SK-N-SH (cell line): ENCODE data around the gene TRIM62. TPM values are rescaled to one million over a fixed set of nuclear protein-coding genes. Genes with fewer than 3 reads are reported as not detected.

ENCODE experiments used
- CTCF ChIA-PET: fragments of 300-600, 350-600 bp; formaldehyde crosslinking; extraction: SDS; loops from one replicate; lab custom pipeline; 2021; lab: Yijun Ruan, JAX
- POLR2A ChIA-PET: fragments of 350-600 bp; sonication (Branson Sonifier 250); formaldehyde crosslinking; extraction: SDS; loops from one replicate; lab custom pipeline; 2020; ENCODE audit warnings: antibody characterized with exemption, inconsistent platforms; lab: Yijun Ruan, JAX
- DNase-seq: peaks from one replicate; pipeline ENCODE4 v3.0.0; 2012
- H2AFZ ChIP-seq: fragments of 200-600 bp; sonication (generic); 2 replicates; pipeline ENCODE4 v1.8.1; 2016; ENCODE audit warnings: antibody characterized with exemption, mild to moderate bottlenecking, low read depth
- H3F3A ChIP-seq: fragments of 200-600 bp; sonication (generic); replicated peaks from 2 replicates; pipeline ENCODE3; 2016; ENCODE audit warnings: antibody characterized with exemption, mild to moderate bottlenecking; ENCODE audit not compliant: insufficient read depth
- H3K27ac ChIP-seq, 2 experiments: fragments of 200-500 bp in 1 of 2; fragments of 200-600 bp in 1 of 2; sonication (Bioruptor generic) in 1 of 2; sonication (generic), shearing (Covaris generic) in 1 of 2; 2 replicates each; pipeline versions ENCODE4 v1.5.1 to v1.6.1; 2014 to 2016; ENCODE audit warnings: low read depth in 2 of 2, inconsistent platforms in 1 of 2, low read length in 1 of 2, mild to moderate bottlenecking in 1 of 2, mixed read lengths in 1 of 2
- H3K27me3 ChIP-seq: fragments of 200-600 bp; sonication (generic), shearing (Covaris generic); 2 replicates; pipeline ENCODE4 v1.6.1; 2016; ENCODE audit warnings: mixed run types; ENCODE audit not compliant: insufficient read depth
- H3K36me3 ChIP-seq, 2 experiments: fragments of 200-500 bp in 1 of 2; fragments of 200-600 bp in 1 of 2; sonication (Bioruptor generic) in 1 of 2; sonication (generic) in 1 of 2; replicated peaks in 1 of 2; 2 replicates each; pipeline versions ENCODE3 to v1.5.1; 2014 to 2016; ENCODE audit warnings: low read length in 1 of 2, mild to moderate bottlenecking in 1 of 2; ENCODE audit not compliant: insufficient read depth in 2 of 2, control insufficient read depth in 1 of 2
- H3K4me1 ChIP-seq, 2 experiments: fragments of 200-500 bp in 1 of 2; fragments of 200-600 bp in 1 of 2; sonication (Bioruptor generic) in 1 of 2; sonication (generic), shearing (Covaris generic) in 1 of 2; 2 replicates each; pipeline versions ENCODE4 v1.5.1 to v1.6.1; 2014 to 2016; ENCODE audit warnings: low read depth in 1 of 2, low read length in 1 of 2, mixed run types in 1 of 2; ENCODE audit not compliant: insufficient read depth in 2 of 2, control insufficient read depth in 1 of 2
- H3K4me2 ChIP-seq: fragments of 200-600 bp; sonication (generic), shearing (Covaris generic); 2 replicates; pipeline ENCODE4 v1.6.1; 2017; ENCODE audit warnings: mixed run types
- H3K4me3 ChIP-seq, 2 experiments: fragments of 200-500 bp in 1 of 2; fragments of 200-600 bp in 1 of 2; sonication (Bioruptor generic) in 1 of 2; sonication (generic), shearing (Covaris generic) in 1 of 2; 2 replicates each; pipeline versions ENCODE4 v1.5.1 to v1.8.1; 2014 to 2016; ENCODE audit warnings: low read depth in 2 of 2, inconsistent platforms in 1 of 2, low read length in 1 of 2, mild to moderate bottlenecking in 1 of 2, mixed read lengths in 1 of 2, moderate library complexity in 1 of 2
- H3K79me2 ChIP-seq: fragments of 200-600 bp; sonication (generic); 2 replicates; pipeline ENCODE4 v1.8.1; 2017; ENCODE audit warnings: mild to moderate bottlenecking; ENCODE audit not compliant: insufficient read depth
- H3K9ac ChIP-seq: fragments of 200-600 bp; sonication (generic); 2 replicates; pipeline ENCODE4 v1.6.1; 2017; ENCODE audit warnings: mixed run types
- H3K9me2 ChIP-seq: fragments of 200-600 bp; sonication (generic); 2 replicates; pipeline ENCODE4 v1.6.1; 2017; ENCODE audit warnings: mixed run types
- H3K9me3 ChIP-seq: fragments of 200-600 bp; sonication (generic); 2 replicates; pipeline ENCODE4 v1.6.1; 2017; ENCODE audit warnings: mixed run types, mild to moderate bottlenecking, moderate library complexity
- H4K20me1 ChIP-seq: fragments of 200-600 bp; sonication (generic); 2 replicates; pipeline ENCODE4 v1.6.1; 2017; ENCODE audit warnings: mild to moderate bottlenecking, mixed run types; ENCODE audit not compliant: insufficient read depth
- GATA2 ChIP-seq: sonication (generic); formaldehyde crosslinking; IDR thresholded peaks from 2 replicates; pipeline ENCODE4 v1.5.0; 2020; ENCODE audit warnings: mild to moderate bottlenecking, missing genetic modification reagents
- SIN3A ChIP-seq: IDR thresholded peaks from 2 replicates; pipeline ENCODE4 v1.6.1; 2012; ENCODE audit warnings: low read depth, mild to moderate bottlenecking, low read length, moderate library complexity, borderline replicate concordance
- TCF12 ChIP-seq: IDR thresholded peaks from 2 replicates; pipeline ENCODE4 v1.4.0; 2012
- YY1 ChIP-seq: IDR thresholded peaks from 2 replicates; pipeline ENCODE4 v1.4.0; 2012; ENCODE audit warnings: low read depth, mild to moderate bottlenecking
- WGBS: methylation state at CpG from one replicate; pipeline ENCODE4 v1.1.6; 2017; ENCODE audit warnings: low lambda C conversion rate; 5-methylcytosine and 5-hydroxymethylcytosine counted together
- polyA plus RNA-seq, 3 experiments: library from polyadenylated mRNA; depleted of rRNA; stranded (reverse); fragments of >200 nt; gene quantifications; 2 replicates each; pipeline ENCODE4 v1.2.3, GENCODE V29; 2012
- TF ChIP-seq, protein P1 (sequence below): IDR thresholded peaks from 2 replicates; pipeline ENCODE4 v1.4.0; 2012; ENCODE audit warnings: low read depth, borderline replicate concordance
- TF ChIP-seq, protein P2 (sequence below): fragments of 200-600 bp; sonication (generic); IDR thresholded peaks from 2 replicates; pipeline ENCODE4 v1.6.1; 2017; ENCODE audit warnings: antibody characterized with exemption, mild to moderate bottlenecking, moderate library complexity
- TF ChIP-seq, protein P3 (sequence below): IDR thresholded peaks from 2 replicates; pipeline ENCODE4 v1.4.0; 2012; ENCODE audit warnings: low read depth, borderline replicate concordance
- TF ChIP-seq, protein P4 (sequence below): IDR thresholded peaks from 2 replicates; pipeline ENCODE4; 2012
- TF ChIP-seq, protein P5 (sequence below): fragments of 150-350 bp; IDR thresholded peaks from 2 replicates; pipeline ENCODE4 v1.6.1; 2017; ENCODE audit warnings: antibody characterized with exemption, low read length, low read depth, borderline replicate concordance

The TRIM62 gene
- polyA plus RNA-seq, 1 of the 3 experiments (the other 2 are of a cell fraction) = 4.4 TPM

DNA sequence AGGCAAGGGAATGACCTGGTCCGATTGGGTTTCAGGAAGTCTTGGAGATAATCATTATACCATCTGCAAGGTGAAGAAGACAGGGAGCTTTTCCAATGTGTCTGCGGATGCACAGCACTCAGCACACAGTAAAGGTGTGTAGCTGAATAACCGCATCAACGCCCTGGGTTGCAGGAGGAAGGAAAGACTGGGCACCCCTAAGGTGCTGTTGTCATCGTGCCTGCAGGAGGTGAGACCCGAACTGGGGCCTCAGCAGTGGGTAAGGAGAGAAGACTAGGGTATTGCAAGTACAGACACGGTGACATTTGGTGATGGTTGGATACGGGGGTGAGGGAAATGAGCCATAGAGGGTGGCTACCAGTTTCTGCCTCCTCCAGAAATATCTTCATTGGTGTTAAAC is 1.1 kb upstream of the TRIM62 start:
- no peak overlapping the region for H3K4me2 ChIP-seq
- DNase-seq = no peak
- TF ChIP-seq, protein P1, sequence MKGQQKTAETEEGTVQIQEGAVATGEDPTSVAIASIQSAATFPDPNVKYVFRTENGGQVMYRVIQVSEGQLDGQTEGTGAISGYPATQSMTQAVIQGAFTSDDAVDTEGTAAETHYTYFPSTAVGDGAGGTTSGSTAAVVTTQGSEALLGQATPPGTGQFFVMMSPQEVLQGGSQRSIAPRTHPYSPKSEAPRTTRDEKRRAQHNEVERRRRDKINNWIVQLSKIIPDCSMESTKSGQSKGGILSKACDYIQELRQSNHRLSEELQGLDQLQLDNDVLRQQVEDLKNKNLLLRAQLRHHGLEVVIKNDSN = no peak
- TF ChIP-seq GATA2 (CRISPR knock-in tag) = no peak
- TF ChIP-seq, protein P2, sequence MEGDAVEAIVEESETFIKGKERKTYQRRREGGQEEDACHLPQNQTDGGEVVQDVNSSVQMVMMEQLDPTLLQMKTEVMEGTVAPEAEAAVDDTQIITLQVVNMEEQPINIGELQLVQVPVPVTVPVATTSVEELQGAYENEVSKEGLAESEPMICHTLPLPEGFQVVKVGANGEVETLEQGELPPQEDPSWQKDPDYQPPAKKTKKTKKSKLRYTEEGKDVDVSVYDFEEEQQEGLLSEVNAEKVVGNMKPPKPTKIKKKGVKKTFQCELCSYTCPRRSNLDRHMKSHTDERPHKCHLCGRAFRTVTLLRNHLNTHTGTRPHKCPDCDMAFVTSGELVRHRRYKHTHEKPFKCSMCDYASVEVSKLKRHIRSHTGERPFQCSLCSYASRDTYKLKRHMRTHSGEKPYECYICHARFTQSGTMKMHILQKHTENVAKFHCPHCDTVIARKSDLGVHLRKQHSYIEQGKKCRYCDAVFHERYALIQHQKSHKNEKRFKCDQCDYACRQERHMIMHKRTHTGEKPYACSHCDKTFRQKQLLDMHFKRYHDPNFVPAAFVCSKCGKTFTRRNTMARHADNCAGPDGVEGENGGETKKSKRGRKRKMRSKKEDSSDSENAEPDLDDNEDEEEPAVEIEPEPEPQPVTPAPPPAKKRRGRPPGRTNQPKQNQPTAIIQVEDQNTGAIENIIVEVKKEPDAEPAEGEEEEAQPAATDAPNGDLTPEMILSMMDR = no peak
- TF ChIP-seq, protein P3, sequence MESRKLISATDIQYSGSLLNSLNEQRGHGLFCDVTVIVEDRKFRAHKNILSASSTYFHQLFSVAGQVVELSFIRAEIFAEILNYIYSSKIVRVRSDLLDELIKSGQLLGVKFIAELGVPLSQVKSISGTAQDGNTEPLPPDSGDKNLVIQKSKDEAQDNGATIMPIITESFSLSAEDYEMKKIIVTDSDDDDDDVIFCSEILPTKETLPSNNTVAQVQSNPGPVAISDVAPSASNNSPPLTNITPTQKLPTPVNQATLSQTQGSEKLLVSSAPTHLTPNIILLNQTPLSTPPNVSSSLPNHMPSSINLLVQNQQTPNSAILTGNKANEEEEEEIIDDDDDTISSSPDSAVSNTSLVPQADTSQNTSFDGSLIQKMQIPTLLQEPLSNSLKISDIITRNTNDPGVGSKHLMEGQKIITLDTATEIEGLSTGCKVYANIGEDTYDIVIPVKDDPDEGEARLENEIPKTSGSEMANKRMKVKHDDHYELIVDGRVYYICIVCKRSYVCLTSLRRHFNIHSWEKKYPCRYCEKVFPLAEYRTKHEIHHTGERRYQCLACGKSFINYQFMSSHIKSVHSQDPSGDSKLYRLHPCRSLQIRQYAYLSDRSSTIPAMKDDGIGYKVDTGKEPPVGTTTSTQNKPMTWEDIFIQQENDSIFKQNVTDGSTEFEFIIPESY = no peak
- CTCF ChIA-PET = interaction anchor here (1.1 kb wide), 1 partner anchor 97 kb away, joined by 3 read pairs; no protein-coding TSS in a partner anchor
- no peak overlapping the region for H3K9ac ChIP-seq
- no peaks in the 10 kb centered on the region for H3F3A ChIP-seq
- peaks cover 4% of the 10 kb centered on the region for H3K27me3 ChIP-seq
- no peaks in the 10 kb centered on the region for H3K9me3 ChIP-seq
- no peaks in the 10 kb centered on the region for H3K9me2 ChIP-seq
- H3K4me3 ChIP-seq = no peak overlapping the region
- H3K79me2 ChIP-seq = no peaks in the 10 kb centered on the region
- no peak overlapping the region for H2AFZ ChIP-seq
- WGBS = 87% methylated on average over 8 of the region's 8 CpGs
- H3K4me1 ChIP-seq = peaks cover 0 to 17% of the 10 kb centered on the region in 2 experiments; a peak in 2 of 4 replicates
- no peak overlapping the region for H3K27ac ChIP-seq
- no peaks in the 10 kb centered on the region; the same call in 1 of the 2 replicates for H4K20me1 ChIP-seq
- POLR2A ChIA-PET = interaction anchor here (1.1 kb wide), 1 partner anchor 56 kb away, joined by 3 read pairs; no protein-coding TSS in a partner anchor
- H3K36me3 ChIP-seq = no peaks in the 10 kb centered on the region

DNA sequence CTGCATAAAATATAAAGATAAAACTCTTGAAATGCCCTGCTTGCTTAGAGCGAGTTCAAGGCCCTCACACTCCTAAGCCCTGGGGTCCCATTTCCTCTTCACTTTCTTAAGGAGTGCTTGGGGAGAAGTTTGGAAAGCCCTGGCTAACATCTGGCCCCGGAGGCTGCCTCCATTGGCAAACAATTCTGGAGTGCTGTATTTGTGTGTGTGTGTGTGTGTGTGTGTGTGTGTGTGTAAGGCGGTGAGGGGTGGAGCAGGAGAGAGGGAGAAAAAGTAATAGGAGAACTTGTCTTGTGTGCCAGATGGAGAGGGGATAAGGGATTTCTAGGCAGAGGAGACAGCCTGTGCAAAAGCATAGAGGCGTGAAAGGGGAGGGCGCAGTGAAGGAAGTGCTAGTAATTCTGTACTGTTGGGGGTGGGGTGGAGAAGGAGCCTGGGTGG is 578 bp upstream of the TRIM62 start:
- peak overlapping the region; percentile 62; the same call in 1 of the 2 replicates for H3K9ac ChIP-seq
- TF ChIP-seq YY1 (no peak), TCF12 (no peak), SIN3A (no peak)
- TF ChIP-seq, protein P4, sequence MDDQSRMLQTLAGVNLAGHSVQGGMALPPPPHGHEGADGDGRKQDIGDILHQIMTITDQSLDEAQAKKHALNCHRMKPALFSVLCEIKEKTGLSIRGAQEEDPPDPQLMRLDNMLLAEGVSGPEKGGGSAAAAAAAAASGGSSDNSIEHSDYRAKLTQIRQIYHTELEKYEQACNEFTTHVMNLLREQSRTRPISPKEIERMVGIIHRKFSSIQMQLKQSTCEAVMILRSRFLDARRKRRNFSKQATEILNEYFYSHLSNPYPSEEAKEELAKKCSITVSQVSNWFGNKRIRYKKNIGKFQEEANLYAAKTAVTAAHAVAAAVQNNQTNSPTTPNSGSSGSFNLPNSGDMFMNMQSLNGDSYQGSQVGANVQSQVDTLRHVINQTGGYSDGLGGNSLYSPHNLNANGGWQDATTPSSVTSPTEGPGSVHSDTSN = no peak
- TF ChIP-seq, protein P2 = no peak
- TF ChIP-seq, protein P5, sequence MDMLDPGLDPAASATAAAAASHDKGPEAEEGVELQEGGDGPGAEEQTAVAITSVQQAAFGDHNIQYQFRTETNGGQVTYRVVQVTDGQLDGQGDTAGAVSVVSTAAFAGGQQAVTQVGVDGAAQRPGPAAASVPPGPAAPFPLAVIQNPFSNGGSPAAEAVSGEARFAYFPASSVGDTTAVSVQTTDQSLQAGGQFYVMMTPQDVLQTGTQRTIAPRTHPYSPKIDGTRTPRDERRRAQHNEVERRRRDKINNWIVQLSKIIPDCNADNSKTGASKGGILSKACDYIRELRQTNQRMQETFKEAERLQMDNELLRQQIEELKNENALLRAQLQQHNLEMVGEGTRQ = no peak
- H3K36me3 ChIP-seq = no peaks in the 10 kb centered on the region
- H3K4me1 ChIP-seq = peaks cover 0 to 17% of the 10 kb centered on the region in 2 experiments; a peak in 2 of 4 replicates
- DNase-seq = peak; percentile 25
- ChIA-PET CTCF (interaction anchor here (0.7 to 1.8 kb wide), 3 partner anchors 46 to 1946 kb away, joined by 3 to 10 read pairs (median 3); no protein-coding TSS in a partner anchor), POLR2A (interaction anchor here (0.9 to 2.3 kb wide), 4 partner anchors 21 to 73 kb away, joined by 3 to 14 read pairs (median 7); no protein-coding TSS in a partner anchor)
- H3K4me2 ChIP-seq = peak overlapping the region; percentile 100
- no peaks in the 10 kb centered on the region; the same call in 1 of the 2 replicates for H4K20me1 ChIP-seq
- no peaks in the 10 kb centered on the region for H3K9me3 ChIP-seq
- no peaks in the 10 kb centered on the region for H3F3A ChIP-seq
- WGBS = 63% methylated on average over 5 of the region's 5 CpGs
- peak overlapping the region; percentile 82 for H2AFZ ChIP-seq
- no peak overlapping the region; a peak in 1 of 4 replicates for H3K27ac ChIP-seq
- no peaks in the 10 kb centered on the region for H3K9me2 ChIP-seq
- H3K79me2 ChIP-seq = no peaks in the 10 kb centered on the region
- peaks cover 4% of the 10 kb centered on the region for H3K27me3 ChIP-seq
- peak overlapping the region; percentile 76 to 77 for H3K4me3 ChIP-seq
